ENCODE measurements around the gene NFYC.
A peak's percentile ranks its signal among the peaks of the same experiment; 100 is the strongest.

NFYC gene

DNA sequence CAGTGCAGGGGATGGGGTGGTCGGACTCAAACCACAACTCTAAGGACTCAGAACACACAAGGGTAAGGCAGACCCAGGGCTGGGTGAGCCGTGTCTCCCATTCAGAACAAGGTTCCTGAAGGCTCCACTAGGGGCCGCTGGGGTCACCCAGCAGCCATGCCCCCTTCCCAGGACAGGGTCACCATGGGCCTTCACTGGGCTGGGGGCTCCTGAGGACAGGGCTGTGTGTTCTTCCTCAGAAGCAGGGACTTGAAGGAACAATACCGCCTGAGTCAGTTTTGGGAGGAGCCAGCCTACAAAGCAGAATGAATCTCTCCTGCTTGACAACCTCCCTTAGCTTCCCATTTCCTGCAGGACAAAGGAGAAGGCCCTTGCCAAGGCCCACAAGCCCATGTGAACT lies 41.4 kb upstream of the NFYC start:
- TF ChIP-seq, protein P1, sequence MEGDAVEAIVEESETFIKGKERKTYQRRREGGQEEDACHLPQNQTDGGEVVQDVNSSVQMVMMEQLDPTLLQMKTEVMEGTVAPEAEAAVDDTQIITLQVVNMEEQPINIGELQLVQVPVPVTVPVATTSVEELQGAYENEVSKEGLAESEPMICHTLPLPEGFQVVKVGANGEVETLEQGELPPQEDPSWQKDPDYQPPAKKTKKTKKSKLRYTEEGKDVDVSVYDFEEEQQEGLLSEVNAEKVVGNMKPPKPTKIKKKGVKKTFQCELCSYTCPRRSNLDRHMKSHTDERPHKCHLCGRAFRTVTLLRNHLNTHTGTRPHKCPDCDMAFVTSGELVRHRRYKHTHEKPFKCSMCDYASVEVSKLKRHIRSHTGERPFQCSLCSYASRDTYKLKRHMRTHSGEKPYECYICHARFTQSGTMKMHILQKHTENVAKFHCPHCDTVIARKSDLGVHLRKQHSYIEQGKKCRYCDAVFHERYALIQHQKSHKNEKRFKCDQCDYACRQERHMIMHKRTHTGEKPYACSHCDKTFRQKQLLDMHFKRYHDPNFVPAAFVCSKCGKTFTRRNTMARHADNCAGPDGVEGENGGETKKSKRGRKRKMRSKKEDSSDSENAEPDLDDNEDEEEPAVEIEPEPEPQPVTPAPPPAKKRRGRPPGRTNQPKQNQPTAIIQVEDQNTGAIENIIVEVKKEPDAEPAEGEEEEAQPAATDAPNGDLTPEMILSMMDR (IDR thresholded peaks at IDR 0.05; ENCODE audit: borderline replicate concordance, control extremely low read depth, extremely low read depth, insufficient read depth, missing control alignments), result peak; percentile 34
- in situ Hi-C loops (cut with MboI; ENCODE audit: low sequenced_read_pairs, unreplicated experiment), result no loop called here
- DNase-seq (ENCODE audit: low spot score), result peak; percentile 57

DNA sequence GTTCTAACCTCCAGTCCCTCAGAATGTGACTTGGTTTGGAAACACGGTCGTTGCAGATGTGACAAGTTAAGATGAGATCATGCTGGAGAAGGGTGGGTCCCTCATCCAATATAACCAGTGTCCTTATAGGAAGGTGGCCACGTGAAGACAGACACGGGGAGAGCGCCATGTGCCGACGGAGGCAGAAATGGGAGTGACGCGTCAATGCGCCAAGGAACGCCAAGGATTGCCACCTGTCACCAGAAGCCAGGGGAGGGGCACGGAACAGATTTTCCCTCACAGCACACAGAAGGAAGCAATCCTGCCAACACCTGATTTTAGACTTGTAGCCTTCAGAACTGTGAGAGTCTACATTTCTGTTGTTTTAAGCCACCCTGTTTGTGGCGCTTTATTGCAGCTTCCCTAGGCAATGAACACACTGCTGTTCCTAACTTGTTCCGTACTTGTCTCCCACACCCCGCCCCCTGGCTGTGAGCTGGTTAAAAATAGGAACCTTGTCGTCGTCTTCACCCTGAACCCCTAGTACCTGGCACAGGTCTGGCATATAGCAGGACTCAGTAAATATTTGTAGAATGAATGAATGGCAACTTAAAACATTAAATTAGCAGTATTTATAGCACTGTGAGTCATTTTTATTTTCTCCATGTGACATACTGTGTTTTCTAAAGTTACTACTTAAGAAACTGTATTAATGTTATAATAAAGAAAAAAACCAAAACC lies 40.2 kb upstream of the NFYC start:
- TF ChIP-seq, protein P1 (IDR thresholded peaks at IDR 0.05; ENCODE audit: borderline replicate concordance, control extremely low read depth, extremely low read depth, insufficient read depth, missing control alignments), result no peak
- in situ Hi-C loops (cut with MboI; ENCODE audit: low sequenced_read_pairs, unreplicated experiment), result no loop called here
- DNase-seq (ENCODE audit: low spot score), result no peak

DNA sequence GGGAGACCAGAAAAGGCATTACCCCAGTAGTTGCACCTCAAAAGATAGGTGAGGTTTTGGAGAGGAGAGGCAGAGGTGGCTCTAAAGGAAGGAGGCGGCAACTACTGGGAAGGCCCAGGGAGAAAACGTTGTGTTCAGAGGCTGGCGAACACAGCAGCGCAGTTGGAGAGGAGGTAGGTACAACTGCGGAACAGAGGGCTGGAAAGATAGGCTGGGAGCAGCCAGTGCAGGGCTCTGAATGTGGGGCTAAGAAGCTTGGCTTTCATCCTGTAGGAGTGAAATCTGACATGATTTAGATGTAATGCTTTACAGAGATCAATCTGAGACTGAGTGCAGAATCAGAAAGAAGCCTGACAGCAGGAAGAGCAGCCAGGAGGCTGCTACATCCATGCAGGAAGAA lies 39.0 kb upstream of the NFYC start:
- TF ChIP-seq, protein P1 (IDR thresholded peaks at IDR 0.05; ENCODE audit: borderline replicate concordance, control extremely low read depth, extremely low read depth, insufficient read depth, missing control alignments), result no peak
- in situ Hi-C loops (cut with MboI; ENCODE audit: low sequenced_read_pairs, unreplicated experiment), result no loop called here
- DNase-seq (ENCODE audit: low spot score), result no peak

DNA sequence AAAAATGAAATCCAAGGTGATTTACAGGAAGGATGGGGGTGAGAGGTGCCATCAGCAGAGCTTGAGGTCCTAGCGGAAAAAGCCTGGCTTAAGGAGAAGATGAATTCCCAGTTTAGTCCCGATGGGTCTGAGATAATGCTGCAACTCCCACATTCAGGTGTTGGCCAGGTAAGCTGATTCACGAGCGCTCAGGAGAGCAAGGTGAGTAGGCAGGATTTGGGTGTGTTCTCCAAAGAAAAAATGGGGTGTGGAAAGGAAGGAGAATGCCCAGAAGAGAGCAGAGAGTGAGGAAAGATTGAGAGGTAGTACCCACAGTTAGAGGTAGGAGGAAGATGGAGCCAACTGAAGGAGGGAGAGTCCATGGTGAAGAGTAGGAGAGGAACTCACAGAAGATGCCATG lies 38.5 kb upstream of the NFYC start:
- no peak for DNase-seq (ENCODE audit: low spot score)
- TF ChIP-seq, protein P1 (IDR thresholded peaks at IDR 0.05; ENCODE audit: borderline replicate concordance, control extremely low read depth, extremely low read depth, insufficient read depth, missing control alignments), result no peak
- in situ Hi-C loops (cut with MboI; ENCODE audit: low sequenced_read_pairs, unreplicated experiment), result no loop called here

DNA sequence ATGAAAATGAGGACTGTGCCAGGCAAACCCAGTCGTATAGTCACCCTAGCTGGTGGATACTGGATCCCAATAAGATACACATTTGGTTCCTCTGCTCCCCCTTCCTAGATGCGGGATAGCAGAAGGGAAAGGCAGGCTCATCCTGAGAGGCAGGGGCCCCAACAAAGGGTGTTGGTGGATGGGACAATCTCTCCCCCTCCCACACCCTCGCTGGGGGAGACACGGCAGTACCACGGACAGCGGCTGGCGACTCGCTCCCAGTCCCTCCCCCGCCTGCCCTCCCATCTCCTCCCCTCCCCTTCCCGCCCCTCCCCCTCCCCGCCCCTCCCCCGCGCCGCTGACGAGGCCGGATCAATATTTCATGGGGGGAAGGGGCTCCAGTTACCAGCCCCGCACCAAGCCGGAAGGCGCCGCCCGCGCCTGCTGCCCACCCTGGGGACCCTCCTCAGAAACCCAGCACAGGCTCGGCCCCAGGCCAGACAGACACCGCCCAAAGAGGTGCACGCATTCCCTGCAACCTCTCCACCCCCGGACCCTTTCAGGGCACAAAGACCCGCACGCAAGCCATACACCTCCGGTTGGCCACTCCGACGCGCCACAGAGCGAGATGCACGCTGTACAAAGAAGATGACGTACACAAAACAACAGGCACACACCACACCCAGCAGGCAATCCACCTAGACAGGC lies 37.5 kb upstream of the NFYC start:
- in situ Hi-C loops (cut with MboI; ENCODE audit: low sequenced_read_pairs, unreplicated experiment), result no loop called here
- no peak for DNase-seq (ENCODE audit: low spot score)
- TF ChIP-seq, protein P1 (IDR thresholded peaks at IDR 0.05; ENCODE audit: borderline replicate concordance, control extremely low read depth, extremely low read depth, insufficient read depth, missing control alignments), result no peak

DNA sequence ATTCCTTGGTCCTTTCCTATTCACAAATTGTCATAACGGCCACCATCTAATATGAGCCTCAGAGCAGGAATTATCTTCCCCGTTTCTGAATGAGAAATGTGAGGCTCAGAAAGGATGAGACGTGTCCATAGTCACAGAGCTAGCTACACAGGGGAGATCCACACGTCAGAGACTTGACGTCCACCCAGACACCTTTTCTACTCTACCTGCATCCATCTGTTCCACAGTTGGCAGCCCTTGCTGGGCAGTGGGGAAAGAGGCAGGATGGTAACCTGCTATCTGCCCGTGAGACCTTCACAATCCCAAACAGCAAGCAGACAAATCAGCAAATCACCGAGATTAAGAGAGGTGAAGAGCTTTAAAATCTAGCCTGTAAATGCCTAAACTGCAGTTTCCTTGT lies 34.5 kb upstream of the NFYC start:
- DNase-seq (ENCODE audit: low spot score), result no peak
- in situ Hi-C loops (cut with MboI; ENCODE audit: low sequenced_read_pairs, unreplicated experiment), result no loop called here
- TF ChIP-seq, protein P1 (IDR thresholded peaks at IDR 0.05; ENCODE audit: borderline replicate concordance, control extremely low read depth, extremely low read depth, insufficient read depth, missing control alignments), result no peak

Data from GM13976 (cell line).